ENCODE results near the gene TFB2M.

GRCh38 chr1:246517391-246517790, 48.7 kb downstream of the TFB2M start:
- TF ChIP-seq, protein P1, sequence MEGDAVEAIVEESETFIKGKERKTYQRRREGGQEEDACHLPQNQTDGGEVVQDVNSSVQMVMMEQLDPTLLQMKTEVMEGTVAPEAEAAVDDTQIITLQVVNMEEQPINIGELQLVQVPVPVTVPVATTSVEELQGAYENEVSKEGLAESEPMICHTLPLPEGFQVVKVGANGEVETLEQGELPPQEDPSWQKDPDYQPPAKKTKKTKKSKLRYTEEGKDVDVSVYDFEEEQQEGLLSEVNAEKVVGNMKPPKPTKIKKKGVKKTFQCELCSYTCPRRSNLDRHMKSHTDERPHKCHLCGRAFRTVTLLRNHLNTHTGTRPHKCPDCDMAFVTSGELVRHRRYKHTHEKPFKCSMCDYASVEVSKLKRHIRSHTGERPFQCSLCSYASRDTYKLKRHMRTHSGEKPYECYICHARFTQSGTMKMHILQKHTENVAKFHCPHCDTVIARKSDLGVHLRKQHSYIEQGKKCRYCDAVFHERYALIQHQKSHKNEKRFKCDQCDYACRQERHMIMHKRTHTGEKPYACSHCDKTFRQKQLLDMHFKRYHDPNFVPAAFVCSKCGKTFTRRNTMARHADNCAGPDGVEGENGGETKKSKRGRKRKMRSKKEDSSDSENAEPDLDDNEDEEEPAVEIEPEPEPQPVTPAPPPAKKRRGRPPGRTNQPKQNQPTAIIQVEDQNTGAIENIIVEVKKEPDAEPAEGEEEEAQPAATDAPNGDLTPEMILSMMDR (conservative IDR thresholded peaks at IDR 0.05) = no peak
- no peak for TF ChIP-seq ZFX (IDR thresholded peaks at IDR 0.05)

Measured in C4-2B (cell line).